ENCODE measurements around the gene IRF8.

Gene IRF8

DNA sequence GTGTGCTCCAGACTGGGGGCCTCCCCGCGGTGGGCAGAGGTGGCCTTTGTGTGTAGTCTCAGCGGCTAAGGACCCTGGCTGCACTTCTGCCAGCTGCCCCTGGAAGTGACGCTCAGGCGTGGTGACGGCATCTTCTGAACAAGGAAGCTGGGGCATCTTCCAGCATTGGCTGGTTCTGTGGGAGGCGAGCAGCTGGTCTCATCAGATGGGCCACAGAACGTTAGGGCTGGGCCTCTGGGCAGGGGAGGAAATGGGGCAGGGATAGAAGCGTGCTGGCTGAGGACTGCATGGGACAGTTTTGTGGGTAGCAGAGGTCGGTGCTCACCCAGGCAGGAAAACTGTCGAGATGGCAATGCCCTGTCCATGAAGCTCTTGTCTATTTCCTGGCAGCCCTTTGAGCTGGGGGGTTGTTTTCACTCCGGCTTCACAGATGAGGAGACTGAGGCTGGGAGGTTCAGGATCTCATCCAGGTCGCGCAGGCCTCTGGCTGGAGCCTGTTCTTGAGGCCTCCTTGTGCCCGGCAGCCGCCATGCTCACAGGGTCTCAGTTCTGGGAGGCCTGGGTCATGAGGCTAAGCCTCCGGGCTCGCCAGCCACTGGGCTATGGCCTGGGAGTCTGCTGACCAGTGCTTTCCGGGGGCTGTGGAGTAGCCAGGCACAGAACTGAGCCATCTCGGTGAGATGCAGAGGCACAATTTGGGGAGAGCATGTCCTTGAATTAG, 16.3 kb downstream of the IRF8 start:
- no peak for DNase-seq

DNA sequence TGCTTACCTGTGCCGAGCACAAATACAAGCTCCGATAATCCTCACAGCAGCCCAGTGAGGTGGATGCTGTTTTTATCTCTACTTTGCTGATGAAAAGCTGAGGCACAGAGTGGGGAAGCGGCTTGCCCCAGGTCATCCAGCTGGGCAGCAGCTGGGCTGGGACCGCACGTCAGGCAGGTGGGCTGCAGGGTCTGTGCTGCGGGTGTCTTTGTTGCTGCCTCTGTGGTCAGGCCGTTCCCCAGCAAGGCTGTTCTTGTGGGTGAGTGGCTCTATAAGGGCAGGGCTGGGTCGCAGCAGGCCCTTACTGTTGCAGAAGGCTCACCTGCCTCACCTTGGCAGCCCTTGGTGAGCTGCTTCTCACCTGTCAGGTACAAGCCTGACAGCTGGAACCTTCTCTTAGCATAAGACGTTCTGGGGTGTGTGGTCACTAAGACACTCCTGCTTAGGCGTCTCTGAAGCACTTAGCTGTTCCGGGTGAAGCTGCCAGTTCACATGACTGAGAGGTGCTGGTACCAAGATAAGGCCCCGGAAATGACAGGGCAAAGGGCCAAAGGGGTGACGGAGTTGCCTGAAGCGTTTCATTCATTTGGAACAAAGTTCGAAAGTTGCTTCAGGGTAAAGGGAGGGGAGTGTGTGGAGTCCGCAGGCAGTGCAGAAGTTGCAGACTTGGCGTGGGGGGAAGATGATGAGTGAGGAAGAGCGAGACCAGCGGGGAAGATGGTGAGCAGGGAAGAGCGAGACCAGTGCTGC, 17.4 kb downstream of the IRF8 start:
- DNase-seq = no peak

DNA sequence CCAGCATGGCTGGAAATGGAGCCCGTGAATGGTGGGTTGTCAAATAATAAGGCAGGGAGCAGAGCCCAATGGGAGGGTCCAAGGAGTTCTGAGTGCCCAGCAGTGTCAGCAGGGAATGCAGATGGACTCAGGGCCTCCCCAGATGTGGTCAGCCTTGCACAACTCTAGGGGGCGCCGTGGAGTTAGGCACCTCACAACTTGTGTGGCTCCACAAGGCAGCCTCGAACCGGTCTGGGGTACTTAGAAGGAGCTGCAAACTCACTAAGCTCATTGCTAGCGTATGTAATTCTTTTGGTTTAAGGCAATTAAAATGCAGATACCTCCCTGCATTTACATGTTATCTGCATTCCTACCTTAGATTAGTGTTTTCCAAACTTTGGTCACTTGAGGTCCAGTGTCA, 18.1 kb downstream of the IRF8 start:
- DNase-seq = no peak

- no peak for DNase-seq
These were observed 19.0 kb downstream of the IRF8 start for GRCh38 chr16:85917959-85918358.

DNA sequence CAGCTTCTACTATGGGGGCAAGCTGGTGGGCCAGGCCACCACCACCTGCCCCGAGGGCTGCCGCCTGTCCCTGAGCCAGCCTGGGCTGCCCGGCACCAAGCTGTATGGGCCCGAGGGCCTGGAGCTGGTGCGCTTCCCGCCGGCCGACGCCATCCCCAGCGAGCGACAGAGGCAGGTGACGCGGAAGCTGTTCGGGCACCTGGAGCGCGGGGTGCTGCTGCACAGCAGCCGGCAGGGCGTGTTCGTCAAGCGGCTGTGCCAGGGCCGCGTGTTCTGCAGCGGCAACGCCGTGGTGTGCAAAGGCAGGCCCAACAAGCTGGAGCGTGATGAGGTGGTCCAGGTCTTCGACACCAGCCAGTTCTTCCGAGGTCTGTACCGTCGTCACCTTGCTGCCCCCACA, 19.5 kb downstream of the IRF8 start:
- no peak for DNase-seq

GRCh38 chr16:85919271-85920267, 20.6 kb downstream of the IRF8 start:
- DNase-seq = no peak

DNA sequence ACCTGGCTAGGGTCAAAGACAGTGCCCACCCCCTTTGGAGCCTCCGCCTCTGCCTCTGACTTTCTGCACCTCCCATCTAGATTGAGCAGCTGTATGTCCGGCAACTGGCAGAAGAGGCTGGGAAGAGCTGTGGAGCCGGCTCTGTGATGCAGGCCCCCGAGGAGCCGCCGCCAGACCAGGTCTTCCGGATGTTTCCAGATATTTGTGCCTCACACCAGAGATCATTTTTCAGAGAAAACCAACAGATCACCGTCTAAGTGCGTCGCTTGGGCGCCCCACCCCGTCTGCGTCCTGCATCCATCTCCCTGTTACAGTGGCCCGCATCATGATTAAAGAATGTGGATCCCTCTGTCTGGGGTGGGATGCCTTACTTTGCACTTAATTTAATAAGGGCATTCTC, 22.1 kb downstream of the IRF8 start:
- DNase-seq = no peak

GRCh38 chr16:85923153-85924021, 24.4 kb downstream of the IRF8 start:
- no peak for DNase-seq

DNA sequence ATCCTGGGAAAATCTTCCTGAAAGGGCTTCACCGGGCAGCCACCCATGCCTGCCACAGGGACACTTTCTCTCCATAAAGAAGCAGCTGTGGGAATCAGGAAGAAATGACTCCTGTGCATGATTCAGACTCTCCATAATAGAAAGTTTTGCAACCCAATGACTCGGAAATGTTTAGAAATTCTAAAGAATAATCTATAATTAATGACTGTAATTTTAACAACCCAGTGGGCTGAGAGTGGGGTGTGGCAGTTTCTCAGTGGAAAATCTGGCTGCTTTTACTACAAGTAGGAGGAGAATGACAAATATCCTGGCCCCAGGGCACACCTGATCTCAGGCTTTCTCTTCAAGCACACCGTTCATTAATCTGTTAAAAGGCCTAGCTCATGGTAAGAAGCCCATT, 25.7 kb downstream of the IRF8 start:
- DNase-seq = no peak

- DNase-seq = no peak
These were observed 27.4 kb downstream of the IRF8 start for GRCh38 chr16:85926370-85926769.

GRCh38 chr16:85927371-85927770, 28.4 kb downstream of the IRF8 start:
- DNase-seq = no peak

DNA sequence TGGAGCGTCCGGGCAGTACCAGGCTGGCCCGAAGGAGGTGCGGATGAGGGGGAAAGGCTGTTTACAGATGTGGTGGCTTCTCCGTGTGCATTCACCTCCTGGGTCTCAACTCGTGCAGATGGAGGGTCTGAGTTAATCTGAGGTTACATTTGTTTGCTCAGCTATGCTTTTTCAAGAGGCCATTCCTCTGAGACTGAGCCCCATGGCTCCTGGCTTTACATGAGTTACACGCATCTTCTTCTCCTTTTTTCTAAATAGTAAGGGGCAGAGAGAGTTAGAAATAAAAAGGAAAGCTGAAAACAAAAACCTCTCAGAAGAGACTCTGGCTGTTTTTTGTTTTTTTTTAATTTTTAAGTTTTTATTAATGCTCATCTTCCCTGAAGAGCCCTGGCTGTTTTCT, 29.0 kb downstream of the IRF8 start:
- DNase-seq = no peak

- no peak for DNase-seq
These were observed 29.4 kb downstream of the IRF8 start for GRCh38 chr16:85928401-85928820.

DNA sequence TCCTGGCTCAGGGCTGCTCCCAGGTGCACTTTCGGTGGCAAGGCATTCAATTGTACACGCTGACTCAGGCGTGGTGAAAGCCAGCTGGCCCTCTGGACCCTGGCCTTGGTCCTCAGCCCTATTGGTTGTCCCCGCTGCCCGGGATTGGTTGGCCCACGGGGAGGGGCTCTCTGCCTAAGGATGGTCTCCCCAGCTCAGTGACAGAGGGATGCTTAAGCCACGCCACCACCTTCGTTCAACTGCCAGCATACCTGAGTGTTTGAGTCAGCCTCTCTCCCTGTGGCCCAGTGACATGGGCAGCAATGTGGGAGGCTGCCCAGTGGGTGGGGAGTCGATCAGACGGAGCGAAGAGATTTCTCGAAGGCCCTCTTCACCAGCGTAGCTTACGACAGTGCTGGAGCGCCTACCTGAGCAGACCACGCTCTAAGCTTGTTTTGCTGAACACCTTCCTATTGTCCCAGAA, 30.3 kb downstream of the IRF8 start:
- DNase-seq = no peak

GRCh38 chr16:85930301-85930700, 31.3 kb downstream of the IRF8 start:
- no peak for DNase-seq

DNA sequence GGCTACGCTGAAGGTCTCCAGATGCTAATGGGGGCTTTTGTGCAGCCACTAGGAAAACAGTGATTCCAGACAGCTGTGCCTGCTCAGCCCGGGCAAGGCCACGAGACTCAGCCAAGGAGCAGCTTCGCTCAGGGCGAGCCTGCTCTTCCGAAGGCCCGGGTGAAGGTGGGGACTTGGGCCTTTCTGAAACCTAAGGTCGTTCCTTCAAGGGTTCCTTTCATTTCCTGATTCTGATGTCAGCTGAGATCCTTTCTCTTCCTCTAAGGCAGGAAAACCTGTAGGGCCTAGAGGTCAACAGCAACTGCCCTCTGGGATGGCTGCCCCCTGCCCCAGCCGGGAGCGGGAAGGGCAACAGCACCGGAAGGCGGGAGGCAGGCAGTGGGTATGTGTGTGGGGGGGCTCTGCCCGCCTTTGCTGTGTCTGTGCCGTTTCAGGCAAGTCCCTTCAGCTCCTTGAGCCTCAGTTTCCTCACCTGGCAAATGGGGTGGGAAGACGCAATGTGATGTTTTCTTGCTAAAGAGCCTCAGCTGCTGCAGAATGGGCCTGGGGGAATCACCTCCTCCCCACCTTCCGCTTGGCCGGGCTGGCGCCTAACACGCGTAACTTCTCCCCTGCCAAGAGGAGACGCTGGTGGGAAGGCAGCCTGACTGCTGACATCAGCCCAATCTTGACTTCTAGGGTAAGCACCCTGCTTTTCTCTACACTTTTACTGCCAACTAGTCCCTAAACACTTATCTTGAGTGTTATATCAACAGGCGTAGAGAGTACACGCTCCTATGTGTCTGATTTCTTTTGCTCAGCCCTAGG, 32.8 kb downstream of the IRF8 start:
- no peak for DNase-seq

DNA sequence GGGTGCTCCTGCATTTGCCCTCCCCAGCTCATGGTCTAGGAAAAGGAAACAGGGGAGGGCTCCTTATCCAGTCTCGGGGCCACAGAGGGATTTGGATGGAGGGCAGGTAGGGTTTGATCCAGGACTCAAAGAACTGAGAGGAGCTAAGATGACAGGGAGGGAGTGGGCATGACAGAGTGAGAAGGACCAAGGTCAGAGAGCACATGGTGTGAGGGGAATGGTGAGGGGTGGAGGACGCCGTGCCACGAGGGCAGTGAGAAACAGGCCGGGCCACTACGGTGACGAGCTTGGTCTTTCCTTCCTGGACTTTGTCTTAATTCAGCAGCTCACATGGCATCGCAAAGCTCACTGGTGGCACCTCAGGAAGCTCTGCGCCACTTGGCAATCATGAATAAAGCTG, 35.2 kb downstream of the IRF8 start:
- DNase-seq = no peak

GRCh38 chr16:85935391-85935973, 36.5 kb downstream of the IRF8 start:
- DNase-seq = no peak

DNA sequence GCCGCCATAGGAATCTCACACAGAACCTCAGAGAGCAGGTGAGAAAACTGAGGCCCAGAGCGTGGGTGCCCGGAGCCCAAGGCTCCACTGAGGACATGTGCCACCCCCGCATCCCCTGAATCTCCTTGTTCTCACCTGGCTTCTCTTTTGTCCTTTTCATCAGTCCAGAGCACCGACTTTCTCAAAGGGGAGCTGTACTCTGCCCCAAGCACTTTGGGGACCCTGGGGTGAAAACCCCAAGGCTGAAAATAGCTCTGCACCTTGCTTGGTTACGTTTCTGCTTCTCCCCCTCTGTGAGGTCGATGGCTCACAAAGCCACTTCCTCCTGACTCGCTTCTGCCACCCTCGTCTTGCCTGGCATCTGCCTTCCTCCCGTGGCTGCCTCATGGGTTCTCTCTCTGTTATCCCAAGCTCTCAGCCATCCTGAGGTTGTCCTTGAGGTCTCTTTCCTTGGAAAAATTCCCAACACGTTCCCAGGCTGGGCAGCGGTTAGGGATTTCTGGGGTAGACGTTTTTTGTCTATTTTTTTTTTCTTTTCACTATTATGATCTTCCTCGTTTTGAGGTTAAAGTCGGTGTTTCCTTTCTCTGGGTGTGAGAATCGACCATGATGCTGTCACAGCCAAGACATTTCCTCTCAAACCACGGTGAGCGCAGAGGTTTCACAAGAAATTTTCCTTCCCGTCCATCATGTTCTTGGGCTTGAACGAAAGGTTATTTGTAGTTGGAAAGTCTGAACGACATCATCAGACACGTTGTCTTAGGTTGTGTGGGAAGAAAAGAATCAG, 37.2 kb downstream of the IRF8 start:
- DNase-seq = peak; percentile 75

DNA sequence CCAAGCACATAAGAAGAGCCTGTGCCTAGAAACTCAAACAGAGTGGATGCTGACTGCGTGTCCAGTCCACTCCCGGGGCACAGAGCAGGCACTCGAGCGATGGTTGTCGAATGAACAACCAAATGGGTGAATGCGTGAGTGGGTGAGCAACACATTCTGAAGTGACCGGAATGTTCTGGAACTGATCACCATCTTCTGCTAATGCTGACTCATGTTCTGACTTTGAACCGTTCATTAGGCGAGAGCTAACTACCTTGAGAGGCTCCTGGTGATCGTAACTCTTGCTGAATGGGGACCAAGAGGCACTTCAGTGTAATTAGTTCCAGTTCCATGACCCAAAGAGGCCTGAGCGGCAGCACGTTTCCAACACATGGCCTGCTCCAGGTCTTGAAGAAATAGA, 37.9 kb downstream of the IRF8 start:
- DNase-seq = peak; percentile 30
